Stomach (tissue), 4 donors: Measurements from ENCODE around the gene ATP6V1G3.

Experiments used
- POLR2A ChIP-seq, 4 donors: fragments of 450-650 bp; IDR thresholded peaks; one replicate each; pipeline ENCODE4 v1.6.1; 2016; ENCODE audit warnings: antibody characterized with exemption in 4 of 4, control low read depth in 2 of 4, mild to moderate bottlenecking in 1 of 4, moderate library complexity in 1 of 4
- TF ChIP-seq, protein P1 (sequence below), 7 experiments: fragments of 450-650 bp in 4 of 7; fragments of 200-600 bp in 3 of 7; sonication (generic) in 3 of 7; IDR thresholded peaks; one replicate each; pipeline ENCODE4 v1.5.1; 2016 to 2019; ENCODE audit warnings: antibody characterized with exemption in 7 of 7, control low read depth in 2 of 7, mild to moderate bottlenecking in 1 of 7

- TF ChIP-seq, protein P1, sequence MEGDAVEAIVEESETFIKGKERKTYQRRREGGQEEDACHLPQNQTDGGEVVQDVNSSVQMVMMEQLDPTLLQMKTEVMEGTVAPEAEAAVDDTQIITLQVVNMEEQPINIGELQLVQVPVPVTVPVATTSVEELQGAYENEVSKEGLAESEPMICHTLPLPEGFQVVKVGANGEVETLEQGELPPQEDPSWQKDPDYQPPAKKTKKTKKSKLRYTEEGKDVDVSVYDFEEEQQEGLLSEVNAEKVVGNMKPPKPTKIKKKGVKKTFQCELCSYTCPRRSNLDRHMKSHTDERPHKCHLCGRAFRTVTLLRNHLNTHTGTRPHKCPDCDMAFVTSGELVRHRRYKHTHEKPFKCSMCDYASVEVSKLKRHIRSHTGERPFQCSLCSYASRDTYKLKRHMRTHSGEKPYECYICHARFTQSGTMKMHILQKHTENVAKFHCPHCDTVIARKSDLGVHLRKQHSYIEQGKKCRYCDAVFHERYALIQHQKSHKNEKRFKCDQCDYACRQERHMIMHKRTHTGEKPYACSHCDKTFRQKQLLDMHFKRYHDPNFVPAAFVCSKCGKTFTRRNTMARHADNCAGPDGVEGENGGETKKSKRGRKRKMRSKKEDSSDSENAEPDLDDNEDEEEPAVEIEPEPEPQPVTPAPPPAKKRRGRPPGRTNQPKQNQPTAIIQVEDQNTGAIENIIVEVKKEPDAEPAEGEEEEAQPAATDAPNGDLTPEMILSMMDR (IDR thresholded peaks at IDR 0.05): no peak
- TF ChIP-seq POLR2A (IDR thresholded peaks at IDR 0.05): no peak
These were observed 49.5 kb downstream of the ATP6V1G3 start for GRCh38 chr1:198491028-198491427.
